MM.1S (cell line): ENCODE data around the gene CYREN.
"Not testable (repeated sequence)": the region's sequence is repeated elsewhere in the genome, so short reads cannot be mapped to it uniquely, and the experiment has no call there.

ENCODE experiments used
- EZH2 ChIP-seq: fragments of 300-600 bp; sonication (generic); optimal IDR thresholded peaks from 2 replicates; pipeline ENCODE3; 2017; ENCODE audit warnings: low read depth, mild to moderate bottlenecking, antibody characterized with exemption, low read length, mixed read lengths
- TF ChIP-seq, protein P1 (sequence below): fragments of 300-600 bp; sonication (generic); IDR thresholded peaks from 2 replicates; pipeline ENCODE4 v1.5.1; 2016; ENCODE audit warnings: antibody characterized with exemption, low read length, mixed read lengths

DNA sequence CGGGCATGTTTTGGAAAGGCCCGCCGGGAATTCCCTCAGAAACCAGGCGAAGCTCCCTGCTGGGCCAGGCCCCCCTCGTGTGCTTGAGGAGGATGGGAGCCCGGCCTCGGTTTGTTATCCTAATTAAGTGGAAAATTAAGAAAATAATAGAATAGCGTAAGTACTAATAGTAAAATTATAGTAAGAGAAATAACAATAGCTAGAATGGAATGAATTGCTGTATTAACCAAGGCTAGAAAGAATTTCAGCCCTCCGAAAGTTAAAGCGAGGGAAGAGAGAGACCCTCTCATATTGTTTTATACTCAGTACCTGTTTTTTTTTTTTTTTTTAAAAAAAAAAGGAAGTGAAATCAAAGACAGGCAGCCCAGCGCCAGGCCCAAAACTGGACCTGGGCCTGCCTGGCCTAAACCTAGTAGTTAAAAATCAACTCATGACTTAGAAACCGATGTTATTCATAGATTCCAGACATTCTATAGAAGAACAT lies 533 bp upstream of the CYREN start:
- TF ChIP-seq, protein P1, sequence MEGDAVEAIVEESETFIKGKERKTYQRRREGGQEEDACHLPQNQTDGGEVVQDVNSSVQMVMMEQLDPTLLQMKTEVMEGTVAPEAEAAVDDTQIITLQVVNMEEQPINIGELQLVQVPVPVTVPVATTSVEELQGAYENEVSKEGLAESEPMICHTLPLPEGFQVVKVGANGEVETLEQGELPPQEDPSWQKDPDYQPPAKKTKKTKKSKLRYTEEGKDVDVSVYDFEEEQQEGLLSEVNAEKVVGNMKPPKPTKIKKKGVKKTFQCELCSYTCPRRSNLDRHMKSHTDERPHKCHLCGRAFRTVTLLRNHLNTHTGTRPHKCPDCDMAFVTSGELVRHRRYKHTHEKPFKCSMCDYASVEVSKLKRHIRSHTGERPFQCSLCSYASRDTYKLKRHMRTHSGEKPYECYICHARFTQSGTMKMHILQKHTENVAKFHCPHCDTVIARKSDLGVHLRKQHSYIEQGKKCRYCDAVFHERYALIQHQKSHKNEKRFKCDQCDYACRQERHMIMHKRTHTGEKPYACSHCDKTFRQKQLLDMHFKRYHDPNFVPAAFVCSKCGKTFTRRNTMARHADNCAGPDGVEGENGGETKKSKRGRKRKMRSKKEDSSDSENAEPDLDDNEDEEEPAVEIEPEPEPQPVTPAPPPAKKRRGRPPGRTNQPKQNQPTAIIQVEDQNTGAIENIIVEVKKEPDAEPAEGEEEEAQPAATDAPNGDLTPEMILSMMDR = not testable (repeated sequence)
- not testable (repeated sequence) for TF ChIP-seq EZH2
